Measurements from ENCODE around the gene C1GALT1C1. TPM values are rescaled to one million over a fixed set of nuclear protein-coding genes. Genes with fewer than 3 reads are reported as not detected.

Gene C1GALT1C1
- total RNA-seq, 1 donor from 2014 or later: 20.1 TPM

DNA sequence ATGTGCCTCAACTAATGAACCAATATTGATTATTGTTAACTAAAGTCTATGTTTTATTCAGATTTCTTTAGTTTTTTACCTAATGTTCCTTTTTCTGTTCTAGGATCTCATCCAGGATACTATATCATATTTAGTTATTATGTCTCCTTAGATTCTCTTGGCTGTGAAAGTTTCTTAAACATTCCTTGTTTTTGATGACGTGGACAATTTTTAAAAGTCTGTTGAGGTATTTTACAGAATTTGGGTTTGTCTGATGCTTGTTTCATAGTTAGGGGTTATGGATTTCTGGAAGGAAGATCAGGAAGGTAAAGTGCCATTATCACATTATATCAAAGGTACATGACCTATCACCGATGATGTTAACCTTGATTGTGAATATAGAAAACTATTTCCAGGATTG is 44.2 kb downstream of the C1GALT1C1 start:
- DNase-seq (ENCODE audit: low read depth): no peak

Other genes with a start within 250 kb of the C1GALT1C1 start
- gene LAMP2, start 160.8 kb downstream of the C1GALT1C1 start, total RNA-seq: 125 and 143 TPM in 2 replicates
- gene CUL4B, start 69.1 kb downstream of the C1GALT1C1 start, total RNA-seq: 24.4 and 26.1 TPM in 2 replicates
- gene MCTS1, start 26.0 kb downstream of the C1GALT1C1 start, total RNA-seq: 37.3 and 43.5 TPM in 2 replicates
- not detected in 2 replicates for gene CT47B1, start 245.8 kb upstream of the C1GALT1C1 start, total RNA-seq